GM18508 (cell line): ENCODE data around the gene GRHPR.
"Not testable (repeated sequence)": the region's sequence is repeated elsewhere in the genome, so short reads cannot be mapped to it uniquely, and the experiment has no call there.

Experiments used
- ATAC-seq: cut with Tn5 transposase; IDR thresholded peaks from one replicate; pipeline ENCODE4 v1.9.1; 2021; ENCODE audit warnings: moderate number of reproducible peaks; ENCODE audit not compliant: insufficient read depth, unreplicated experiment

The GRHPR gene

GRCh38 chr9:37473982-37474381, 51.5 kb downstream of the GRHPR start:
- ATAC-seq = not testable (repeated sequence)

DNA sequence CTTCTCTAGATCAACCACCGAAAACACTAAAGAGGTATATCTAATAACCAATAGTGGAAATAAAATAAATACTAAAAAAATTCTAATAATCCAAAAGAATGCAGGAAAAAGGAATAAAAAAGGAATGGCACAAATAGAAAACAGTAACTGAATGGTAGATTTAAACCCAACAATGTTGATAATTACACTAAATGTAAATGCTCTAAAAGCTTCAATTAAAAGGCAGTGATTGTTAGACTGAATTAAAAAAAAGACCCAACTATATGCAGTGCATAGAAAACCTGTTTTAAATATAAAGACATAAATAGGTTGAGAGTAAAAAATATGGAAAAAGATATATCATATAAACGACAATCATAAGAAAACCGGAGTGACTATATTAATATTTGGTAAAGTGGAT, 51.9 kb downstream of the GRHPR start:
- no peak for ATAC-seq

DNA sequence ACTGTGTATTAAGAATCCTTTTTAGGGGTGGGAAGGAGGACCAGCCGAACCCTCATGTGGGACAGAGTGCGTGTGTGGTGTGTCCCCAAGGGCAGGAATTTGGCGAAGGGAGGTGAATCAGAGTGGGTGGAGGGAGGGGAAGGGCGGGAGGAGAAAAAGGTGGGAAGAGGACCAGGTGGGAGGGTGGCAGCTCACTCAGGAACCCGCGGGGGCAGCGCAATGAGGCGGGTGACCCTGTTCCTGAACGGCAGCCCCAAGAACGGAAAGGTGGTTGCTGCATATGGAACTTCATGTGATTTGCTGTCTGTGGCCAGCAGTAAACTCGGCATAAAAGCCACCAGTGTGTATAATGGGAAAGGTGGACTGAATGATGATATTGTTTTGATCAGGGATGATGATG, 54.4 kb downstream of the GRHPR start:
- ATAC-seq = no peak

- ATAC-seq = not testable (repeated sequence)
Measured at GRCh38 chr9:37477443-37477842, 54.9 kb downstream of the GRHPR start.

GRCh38 chr9:37477987-37478619, 55.6 kb downstream of the GRHPR start:
- not testable (repeated sequence) for ATAC-seq

DNA sequence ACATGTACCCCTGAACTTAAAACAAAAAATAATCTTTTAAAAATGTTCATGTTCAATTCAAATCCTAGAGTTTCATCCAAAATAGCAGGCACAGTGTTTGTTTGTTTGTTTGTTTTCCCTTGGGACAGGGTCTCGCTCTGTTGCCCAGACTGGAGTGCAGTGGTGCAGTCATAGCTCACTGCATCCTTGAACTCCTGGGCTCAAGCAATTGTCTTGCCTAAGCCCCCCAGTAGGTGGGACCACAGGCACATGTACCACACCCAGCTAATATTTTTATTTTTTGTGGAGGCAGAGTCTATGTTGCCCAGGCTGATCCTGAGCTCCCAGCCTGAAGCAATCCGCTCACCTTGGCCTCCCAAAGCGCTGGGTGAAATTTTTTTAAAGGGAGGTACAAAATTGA, 58.3 kb downstream of the GRHPR start:
- no peak for ATAC-seq

- peak; percentile 88 for ATAC-seq
Measured at GRCh38 chr9:37485389-37486255, 63.1 kb downstream of the GRHPR start, which contains the start of gene POLR1E. TSS of gene POLR1E (plus strand) at chr9:37485948. CDS start at chr9:37486048, 100 bp downstream.

DNA sequence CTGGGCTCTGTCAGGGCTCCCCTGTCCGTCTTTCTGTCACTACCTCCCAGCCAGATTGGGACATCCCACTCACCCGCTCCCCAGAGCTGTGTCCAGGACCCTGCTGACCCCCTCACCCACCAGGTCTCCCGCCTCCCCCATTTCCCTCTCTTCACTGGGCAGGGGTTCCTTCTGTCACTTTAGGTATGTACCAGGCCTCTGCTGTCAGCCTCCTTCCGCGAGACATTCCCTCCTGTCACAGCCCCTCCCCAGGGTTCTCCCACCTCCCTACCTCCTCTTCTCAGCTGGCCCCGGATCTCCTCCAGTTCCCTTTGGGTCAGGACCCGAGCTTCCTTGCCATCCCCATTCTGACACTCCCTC, 63.7 kb downstream of the GRHPR start:
- ATAC-seq = no peak
